Stimulated activated CD4-positive, alpha-beta T cell treated with anti-CD3 and anti-CD28 coated beads, Interleukin-1b, Interleukin-23, amount 100 ng/mL, for 24 hours (primary cell): ENCODE results near the gene OR52A1.
"Not testable (repeated sequence)": the region's sequence is repeated elsewhere in the genome, so short reads cannot be mapped to it uniquely, and the experiment has no call there.

Source experiments
- DNase-seq, 4 experiments: peaks; one replicate each; pipeline ENCODE4 v3.0.0-alpha.2; 2020; ENCODE audit warnings: low read depth in 4 of 4, low spot score in 1 of 4

The OR52A1 gene

DNA sequence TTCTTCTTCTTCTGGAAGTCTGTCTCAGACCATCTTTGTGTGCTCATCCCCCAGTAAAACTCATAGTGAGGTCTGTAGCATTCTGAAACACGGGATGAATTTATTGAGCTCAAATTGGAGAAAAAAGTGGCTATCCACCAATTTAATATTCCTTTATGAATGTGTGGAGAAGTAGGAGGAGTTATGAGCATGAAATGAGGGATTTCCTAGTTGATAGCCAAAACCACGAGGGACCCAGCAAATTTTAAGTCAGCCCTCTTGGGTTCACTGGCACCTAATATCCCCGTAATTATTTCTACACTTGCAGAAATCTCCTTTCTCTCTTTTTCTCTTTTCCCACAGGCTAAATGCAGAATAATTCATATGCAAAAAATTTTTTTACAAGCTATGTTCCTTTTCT lies at the start of gene OR52A1:
TSS of gene OR52A1 (minus strand) at position 101 of the 400 bp plus-strand sequence. CDS start 2,388 bp downstream, outside the sequence.
- no peak for DNase-seq

DNA sequence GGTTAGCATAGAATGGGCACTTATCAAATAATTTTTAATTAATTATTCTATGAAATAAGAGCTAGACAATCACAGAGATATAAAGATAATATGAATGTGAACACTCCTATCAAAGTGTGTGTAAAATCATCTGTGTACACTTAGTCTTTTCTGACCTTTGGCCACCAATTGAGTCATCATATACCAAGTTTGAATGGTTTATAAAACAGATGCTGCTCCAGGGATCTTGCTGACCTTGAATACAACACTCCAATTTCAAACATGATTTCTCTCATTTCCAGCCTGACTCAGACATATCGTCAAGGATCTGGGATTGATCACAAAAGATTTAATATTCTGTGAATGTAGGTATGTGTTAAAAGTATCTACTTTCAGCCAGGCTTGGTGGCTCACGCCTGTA lies 48.8 kb upstream of the OR52A1 start:
- no peak for DNase-seq

DNA sequence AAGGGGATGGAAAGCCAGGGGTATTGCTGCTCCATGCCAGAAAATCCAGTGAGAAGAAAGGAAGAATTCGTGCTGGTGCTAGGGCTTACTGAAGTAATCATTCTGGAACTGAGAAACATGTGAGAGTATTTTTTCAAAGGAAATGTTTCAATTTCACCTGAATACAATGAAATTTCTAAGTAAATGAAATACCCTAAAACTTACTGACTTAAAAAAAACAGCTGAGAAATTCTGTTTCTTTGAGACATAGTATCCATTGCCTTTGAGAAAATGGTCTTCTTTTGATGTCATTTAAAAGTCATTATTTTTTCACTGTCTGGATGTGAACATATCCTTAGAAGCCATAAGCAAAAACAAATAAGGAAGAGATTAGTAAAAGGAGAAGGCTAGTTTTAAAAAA lies 46.0 kb upstream of the OR52A1 start, which contains the start of gene OR51V1:
TSS of gene OR51V1 (minus strand) at position 101 of the 400 bp plus-strand sequence. CDS start at position 101, 0 bp downstream.
- DNase-seq = no peak

DNA sequence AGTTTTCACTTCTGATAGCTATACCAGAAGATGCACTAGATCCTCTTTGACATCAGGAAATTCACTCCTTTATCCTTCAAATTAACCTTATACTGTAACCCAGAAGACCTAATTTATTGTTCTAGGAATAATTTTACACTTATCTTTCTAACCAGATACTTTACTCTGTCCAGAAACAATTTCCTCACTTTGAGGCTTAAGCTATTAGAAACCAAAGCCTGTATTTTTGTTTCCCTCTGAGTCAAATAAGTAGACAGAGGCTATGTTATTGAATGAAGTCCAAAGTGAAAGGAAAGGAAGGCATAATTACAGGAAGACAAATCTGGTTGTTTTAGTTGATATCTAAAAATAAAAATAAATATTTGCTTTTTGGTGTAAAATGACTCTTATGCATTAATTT lies 43.7 kb upstream of the OR52A1 start:
- DNase-seq = no peak

DNA sequence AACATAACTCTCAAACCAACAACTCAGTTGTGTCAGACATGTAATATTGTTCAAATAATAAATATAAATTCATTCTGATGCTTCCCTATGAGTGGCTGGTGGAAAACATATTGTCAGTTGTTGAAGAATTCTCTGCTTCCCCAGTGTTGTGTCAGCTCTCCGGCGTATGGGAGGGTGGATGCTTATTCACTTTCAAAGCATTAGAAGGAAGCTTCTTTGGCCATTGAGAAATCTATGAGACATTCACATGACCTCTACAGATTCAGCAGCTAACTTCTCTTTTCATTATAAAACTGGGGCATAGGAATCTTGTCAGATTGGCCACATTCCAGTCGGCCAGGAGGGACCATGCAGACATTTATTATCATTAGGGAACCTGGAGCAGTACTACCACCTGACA lies 43.0 kb upstream of the OR52A1 start:
- no peak for DNase-seq

DNA sequence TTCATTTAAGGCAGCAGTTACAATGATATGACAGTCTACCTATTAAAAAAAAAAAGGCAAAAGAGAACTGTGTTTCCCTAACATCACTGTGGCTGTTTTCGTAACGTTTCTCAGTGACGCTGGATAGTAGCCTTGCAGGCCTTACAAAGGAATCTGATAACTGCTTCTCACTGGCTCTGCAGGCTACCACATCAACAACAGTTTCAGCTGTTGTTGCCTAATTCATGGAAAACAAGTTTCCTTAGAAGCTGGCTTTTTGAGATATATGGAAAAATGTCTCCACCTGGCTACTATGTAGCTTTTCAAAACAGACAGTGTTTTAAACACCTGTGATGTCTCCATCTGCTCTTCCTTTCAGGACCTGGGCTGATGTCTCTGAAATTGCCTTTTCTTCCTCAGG lies 42.2 kb upstream of the OR52A1 start:
- DNase-seq = no peak

DNA sequence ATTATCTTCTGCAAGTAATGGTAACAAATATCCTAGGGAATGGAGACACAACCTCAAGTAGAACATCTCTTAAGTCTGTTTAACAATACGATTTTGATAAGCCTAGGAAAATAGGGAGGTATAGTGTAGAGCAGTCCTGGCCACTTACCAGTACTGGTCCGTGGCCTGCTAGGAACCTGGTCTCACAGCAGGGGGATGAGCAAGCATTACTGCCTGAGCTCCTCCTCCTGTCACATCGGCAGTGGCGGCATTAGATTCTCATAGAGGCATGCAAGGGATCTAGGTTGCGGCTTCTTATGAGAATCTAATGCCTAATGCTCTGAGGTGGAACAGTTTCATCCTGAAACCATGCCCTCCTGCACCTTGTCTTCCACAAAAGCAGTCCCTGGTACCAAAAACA lies 41.5 kb upstream of the OR52A1 start:
- no peak for DNase-seq

DNA sequence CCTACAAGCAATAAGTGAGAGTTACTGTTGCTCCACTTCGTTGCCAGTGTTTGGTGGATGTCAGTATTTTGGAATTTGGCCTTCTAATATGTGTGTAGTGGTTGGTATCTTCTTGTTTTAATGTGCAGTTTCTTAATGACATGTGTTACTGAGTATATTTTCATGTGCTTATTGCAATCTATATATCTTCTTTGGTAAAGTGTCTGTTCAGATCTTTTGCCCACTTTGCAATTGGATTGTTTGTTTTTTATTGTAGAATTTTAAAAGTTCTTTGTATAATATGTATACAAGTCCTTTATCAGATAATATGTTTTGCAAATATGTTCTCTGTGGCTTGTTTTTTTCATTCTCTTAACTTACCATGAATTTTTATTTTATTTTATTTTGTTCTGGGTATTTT lies 38.2 kb upstream of the OR52A1 start:
- DNase-seq = no peak

DNA sequence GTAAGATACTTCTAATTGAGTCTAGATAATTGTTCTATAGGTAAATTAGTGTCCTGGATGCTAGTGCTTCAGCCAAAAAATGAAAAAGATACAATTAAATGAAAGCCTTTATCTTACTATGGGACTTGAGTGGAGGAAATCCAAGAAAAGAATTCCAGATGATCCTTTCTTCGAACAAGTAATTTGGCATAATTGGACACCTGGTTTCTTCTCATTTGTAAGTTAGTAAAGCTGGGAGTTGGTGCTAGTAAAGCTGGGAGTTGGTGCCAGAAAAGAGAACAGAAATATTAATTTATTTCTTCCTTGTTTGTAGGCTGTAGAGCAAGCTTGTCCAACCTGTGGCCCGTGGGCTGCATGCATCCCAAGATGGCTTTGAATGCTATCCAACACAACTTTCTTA lies 33.6 kb upstream of the OR52A1 start:
- DNase-seq = no peak

DNA sequence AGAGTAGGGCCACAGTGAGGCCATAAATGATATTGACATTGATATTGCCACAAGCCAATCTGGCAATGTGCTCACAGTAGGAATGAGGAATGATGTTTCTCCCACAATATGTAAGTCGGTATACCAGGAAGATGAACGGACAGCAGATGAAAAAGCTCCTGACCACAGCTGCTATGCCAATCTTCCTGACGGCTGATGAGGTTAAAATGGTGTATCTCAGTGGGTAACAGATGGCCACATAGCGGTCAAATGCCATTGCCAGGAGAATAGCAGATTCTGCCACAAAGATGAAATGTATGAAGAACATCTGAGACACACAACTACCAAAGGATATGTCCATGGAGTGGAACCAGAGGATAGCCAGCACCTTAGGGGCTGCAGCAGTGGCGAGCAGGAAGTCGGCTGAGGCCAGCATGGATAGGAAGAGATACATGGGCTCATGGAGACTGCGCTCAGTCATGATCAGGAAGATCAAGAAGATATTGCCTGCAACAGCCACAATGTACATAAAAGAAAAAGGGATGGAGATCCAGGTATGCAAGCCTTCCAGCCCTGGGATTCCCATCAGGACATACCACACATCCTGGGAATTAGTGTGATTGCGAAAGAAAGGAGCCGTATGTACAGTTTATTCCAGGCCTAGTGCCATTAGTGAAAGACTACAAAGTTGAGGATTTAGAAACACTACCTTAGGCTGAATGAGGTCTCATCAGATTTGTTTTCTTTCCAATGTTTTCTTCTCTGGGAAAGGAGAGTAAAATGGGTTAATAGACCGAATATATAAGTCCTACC lies 23.7 kb upstream of the OR52A1 start:
- DNase-seq = no peak

DNA sequence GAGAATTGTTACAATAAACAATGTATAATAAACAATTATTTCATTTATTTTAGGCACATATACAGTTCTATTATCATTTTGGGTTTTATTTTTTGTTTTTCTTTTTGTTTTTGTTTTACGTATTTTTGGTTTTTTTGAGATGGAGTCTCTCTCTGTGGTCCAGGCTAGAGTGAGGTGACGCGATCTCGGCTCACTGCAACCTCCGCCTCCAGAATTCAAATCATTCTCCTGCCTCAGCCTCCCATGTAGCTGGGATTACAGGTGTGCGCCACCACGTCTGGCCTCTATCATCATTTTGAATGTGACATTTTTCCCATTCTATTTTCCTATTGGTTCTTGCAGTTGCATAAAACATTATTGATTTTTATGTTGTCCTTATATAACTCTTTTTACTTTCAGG lies 20.4 kb upstream of the OR52A1 start:
- no peak for DNase-seq

DNA sequence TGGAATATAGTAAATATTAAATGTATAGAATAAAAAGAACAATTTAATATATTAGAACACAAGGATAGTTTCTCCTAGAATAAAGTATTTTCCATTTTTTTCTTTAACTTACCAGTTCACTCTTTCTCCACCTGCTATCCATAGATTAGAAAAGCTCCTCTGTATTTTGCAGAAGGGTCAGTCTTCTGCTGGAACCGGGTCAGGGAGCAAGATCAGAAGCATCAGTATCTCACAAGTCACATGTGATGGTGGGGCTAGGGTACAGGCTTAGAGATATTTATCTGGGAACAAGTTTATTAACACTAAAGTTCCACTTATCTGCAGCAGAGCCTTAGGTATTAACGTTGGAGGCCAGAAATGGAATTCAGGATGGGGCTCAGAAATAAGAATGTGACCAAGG lies 17.3 kb upstream of the OR52A1 start:
- DNase-seq = no peak

DNA sequence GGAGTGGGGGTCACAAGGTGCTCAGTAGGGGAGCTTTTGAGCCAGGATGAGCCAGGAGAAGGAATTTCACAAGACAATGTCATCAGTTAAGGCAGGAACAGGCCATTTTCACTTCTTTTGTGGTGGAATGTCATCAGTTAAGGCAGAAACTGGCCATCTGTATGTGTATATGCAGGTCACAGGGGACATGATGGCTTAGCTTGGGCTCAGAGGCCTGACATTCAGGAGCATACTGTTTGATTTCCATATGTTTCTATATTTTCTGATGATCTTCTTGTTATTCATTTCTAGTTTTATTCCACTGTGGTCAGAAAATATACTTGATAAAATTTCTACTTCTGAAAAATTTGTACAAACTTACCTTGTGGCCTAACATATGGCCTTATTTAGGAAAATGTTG lies 11.3 kb upstream of the OR52A1 start:
- not testable (repeated sequence) for DNase-seq

DNA sequence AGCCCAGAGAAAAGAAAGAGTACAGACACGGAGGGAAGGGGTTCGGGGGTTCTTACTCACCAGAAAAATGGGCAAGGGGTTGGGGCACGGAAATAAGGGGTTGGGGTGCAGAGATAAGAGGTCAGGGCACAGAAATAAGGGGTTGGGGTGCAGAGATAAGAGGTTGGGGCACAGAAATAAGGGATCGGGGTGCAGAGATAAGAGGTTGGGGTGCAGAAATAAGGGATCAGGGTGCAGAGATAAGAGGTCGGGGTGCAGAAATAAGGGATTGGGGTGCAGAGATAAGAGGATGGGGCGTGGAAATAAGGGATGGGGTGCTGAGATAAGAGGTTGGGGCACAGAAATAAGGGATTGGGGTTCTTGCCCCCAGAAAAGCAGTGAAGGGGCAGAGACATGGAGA lies 10.2 kb upstream of the OR52A1 start:
- DNase-seq = not testable (repeated sequence)

DNA sequence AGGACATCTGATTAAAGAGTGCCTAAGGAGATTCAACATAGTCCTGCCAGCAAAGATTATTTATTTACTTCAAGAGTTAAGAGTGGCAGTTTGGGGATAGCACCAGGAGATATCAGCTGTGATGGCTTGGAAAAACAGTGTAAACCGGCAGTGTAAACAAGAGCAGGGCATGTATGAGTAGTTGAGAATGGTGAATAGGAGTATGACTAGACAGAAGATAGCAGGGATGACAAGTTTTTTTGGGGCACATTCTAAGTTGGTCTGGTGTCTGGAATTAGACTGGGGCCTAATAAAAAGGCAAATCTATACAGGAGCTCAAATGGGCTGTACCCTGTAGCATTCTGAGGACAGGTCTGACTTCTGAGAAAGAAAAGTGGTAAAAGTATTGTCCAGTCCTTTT lies 6.5 kb upstream of the OR52A1 start:
- not testable (repeated sequence) for DNase-seq

DNA sequence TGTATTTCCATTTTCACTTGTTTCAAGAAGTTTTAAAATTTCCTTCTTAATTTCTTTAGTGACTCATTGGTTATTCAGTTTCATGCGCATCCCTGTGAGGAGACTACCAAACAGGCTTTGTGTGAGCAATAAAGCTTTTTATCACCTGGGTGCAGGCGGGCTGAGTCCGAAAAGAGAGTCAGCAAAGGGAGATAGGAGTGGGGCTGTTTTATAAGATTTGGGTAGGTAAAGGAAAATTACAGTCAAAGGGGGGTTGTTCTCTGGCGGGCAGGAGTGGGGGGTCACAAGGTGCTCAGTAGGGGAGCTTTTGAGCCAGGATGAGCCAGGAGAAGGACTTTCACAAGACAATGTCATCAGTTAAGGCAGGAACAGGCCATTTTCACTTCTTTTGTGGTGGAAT lies 5.7 kb upstream of the OR52A1 start:
- DNase-seq = not testable (repeated sequence)

DNA sequence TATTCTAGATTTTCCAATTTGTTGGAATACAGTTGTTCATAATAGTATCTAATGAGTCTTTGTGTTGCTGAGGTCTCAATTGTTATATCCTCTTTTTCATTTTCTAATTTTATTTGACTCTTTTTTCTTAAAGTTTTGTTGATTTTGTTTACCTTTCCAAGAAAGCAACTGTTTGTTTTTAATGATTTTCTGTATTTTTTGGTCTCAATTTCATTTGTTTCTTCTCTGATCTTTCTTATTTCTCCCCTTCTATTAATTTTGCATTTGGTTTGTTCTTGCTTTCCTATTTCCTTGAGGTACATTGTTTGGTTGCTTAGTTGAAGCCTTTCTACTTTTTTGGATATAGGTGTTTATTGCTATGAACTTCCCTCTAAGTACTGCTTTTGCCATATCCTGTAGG lies 5.2 kb upstream of the OR52A1 start:
- no peak for DNase-seq

DNA sequence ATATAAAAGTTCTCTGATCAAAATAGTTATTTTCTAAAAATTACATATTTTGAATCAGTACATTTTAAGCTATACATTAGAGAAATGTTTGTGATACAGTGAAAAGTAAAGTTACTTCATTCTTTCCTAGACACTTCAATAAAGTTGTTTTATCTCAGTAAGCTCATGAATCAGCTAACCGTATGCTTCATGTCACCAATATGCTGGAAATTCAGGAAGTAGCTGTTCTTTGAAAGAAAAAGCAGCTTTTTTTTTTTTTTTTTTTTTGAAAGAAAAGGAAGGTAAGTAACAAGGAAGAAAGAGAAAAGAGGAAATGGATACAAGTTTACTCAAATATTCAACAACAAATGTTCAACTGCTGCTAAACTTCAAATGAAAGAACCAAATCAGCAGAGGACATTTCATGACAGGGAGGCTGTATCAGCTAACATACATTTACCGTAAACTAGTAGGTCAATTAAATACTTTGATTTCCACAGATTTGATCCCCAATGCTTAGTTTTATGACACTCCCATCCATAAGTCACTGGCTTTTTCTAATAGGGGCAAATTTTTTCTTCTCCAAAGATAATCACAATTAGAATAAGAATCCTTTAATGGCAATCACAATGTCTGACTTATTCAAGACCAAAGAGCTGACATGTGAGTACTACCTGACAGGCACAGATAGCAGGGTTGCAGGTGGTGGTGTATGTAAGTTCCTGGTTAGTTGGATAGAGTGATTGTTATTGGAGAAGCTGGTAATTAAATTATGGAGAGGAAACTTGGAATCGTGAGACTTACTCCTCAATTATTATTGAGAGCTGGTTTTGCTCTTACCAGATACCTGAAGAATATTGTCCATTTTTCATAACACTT lies 754 bp downstream of the OR52A1 start:
- DNase-seq = no peak

DNA sequence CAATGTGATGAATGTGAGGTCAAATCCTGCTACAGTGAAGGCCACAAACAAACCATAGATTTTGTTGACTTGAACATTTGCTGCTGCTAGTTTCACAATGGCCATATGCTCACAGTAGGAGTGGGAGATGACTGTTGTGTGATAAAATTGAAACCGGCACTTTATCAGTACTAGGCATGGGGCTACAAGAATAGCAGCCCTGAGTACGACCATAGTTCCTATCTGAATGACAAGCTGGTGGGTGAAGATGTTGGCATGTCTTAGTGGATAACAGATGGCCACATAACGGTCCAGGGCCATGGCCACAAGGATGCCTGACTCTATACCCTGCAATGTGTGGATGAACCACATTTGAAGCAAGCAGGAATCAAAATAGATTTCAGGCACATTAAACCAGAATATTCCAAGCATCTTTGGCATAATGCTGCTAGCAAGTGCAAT lies 2.8 kb downstream of the OR52A1 start:
- no peak for DNase-seq

DNA sequence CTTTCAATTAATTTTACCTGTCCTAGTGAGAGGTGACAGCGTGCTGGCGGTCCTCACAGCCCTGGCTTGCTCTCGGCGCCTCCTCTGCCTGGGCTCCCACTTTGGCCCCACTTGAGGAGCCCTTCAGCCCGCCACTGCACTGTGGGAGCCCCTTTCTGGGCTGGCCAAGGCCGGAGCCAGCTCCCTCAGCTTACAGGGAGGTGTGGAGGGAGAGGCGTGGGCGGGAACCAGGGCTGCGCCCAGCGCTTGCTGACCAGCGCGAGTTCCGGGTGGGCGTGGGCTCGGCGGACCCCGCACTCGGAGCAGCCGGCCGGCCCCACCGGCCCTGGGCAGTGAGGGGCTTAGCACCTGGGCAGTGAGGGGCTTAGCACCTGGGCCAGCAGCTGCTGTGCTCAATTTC lies 10.4 kb downstream of the OR52A1 start:
- DNase-seq = not testable (repeated sequence)

DNA sequence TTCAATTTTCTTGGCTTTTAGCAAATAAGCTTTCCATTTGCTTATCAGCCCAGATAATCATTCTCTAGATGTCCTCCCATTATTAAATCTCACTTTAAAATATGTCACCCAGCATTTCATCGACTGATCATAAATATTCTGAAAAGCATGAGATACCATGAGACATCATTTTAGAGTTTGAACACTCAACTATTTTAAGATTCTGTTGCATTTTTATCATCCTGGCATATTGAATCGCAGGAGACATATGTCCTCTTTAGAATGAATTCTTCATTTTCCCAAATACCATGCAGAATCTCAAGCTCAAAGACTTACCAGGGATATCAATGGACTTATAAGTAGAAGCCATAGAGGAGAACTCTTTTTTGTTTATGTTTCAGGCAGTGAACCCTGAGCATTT lies 16.6 kb downstream of the OR52A1 start, which contains the start of gene OR52A5:
TSS of gene OR52A5 (minus strand) at position 361 of the 400 bp plus-strand sequence. CDS start 5,714 bp downstream, outside the sequence.
- no peak for DNase-seq

DNA sequence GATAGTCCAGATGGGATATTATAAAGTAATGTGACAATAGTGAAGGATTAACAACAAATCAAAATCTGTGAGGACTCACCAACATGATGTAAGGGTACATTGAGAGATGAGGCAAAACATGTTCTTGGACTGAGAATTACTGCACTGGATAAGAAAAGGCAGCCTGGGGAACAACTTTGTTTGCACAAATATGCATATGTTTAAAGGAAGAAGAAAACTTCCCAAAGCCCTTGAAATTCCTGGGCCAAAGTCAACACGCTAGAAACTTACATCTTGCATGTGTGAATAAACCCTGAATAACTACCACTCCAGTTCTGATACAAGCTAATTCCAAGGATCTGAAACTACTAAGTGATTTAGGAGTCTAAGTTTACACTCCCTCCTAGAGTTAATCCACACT lies 17.5 kb downstream of the OR52A1 start:
- no peak for DNase-seq
